ENCODE data around the gene GPR12. TPM values are rescaled to one million over a fixed set of nuclear protein-coding genes. Genes with fewer than 3 reads are reported as not detected.

GPR12 gene
- total and polyA plus RNA-seq, 5 experiments from 2014 or later, result 0.08 TPM; not detected in 4

GRCh38 chr13:26771796-26772195, 11.2 kb upstream of the GPR12 start:
- Mint-ChIP-seq H3K4me1 (no peaks in the 10 kb centered on the region), H3K36me3 (no peaks in the 10 kb centered on the region), H3K4me3 (no peak overlapping the region), H3K9me3 (no peaks in the 10 kb centered on the region), H3K27ac (no peak overlapping the region), H3K27me3 (peaks cover 0 to 5% (median 4%) of the 10 kb centered on the region in 5 donors)
- POLR2A ChIA-PET, result no interaction called here
- DNase-seq (no peak), ATAC-seq (no peak)

- no peak for ATAC-seq
- no peak overlapping the region for H3K27ac Mint-ChIP-seq
- H3K27me3 Mint-ChIP-seq, result peaks cover 33 to 85% (median 60%) of the 10 kb centered on the region in 5 donors
- peaks cover 0 to 4% (median 0%) of the 10 kb centered on the region in 3 donors for H3K36me3 Mint-ChIP-seq
- H3K9me3 Mint-ChIP-seq, result peaks cover 0 to 2% (median 0%) of the 10 kb centered on the region in 9 donors
- H3K4me3 Mint-ChIP-seq, result no peak overlapping the region
- DNase-seq, result no peak
- POLR2A ChIA-PET, result no interaction called here
- H3K4me1 Mint-ChIP-seq, result peaks cover 8 to 21% (median 15%) of the 10 kb centered on the region in 4 donors
Observed at GRCh38 chr13:26762745-26763345, 2.3 kb upstream of the GPR12 start.

GRCh38 chr13:26760832-26761582, 421 bp upstream of the GPR12 start:
- peaks cover 8 to 21% (median 15%) of the 10 kb centered on the region in 4 donors for H3K4me1 Mint-ChIP-seq
- ATAC-seq, result peak in 1 of 2 donors; percentile 22
- peak overlapping the region; percentile 23 to 79 (median 62) for H3K4me3 Mint-ChIP-seq
- no peak overlapping the region for H3K27ac Mint-ChIP-seq
- no peaks in the 10 kb centered on the region for H3K9me3 Mint-ChIP-seq
- peaks cover 0 to 4% (median 0%) of the 10 kb centered on the region in 3 donors for H3K36me3 Mint-ChIP-seq
- no peak for DNase-seq
- POLR2A ChIA-PET, result no interaction called here
- peaks cover 41 to 82% (median 62%) of the 10 kb centered on the region in 5 donors for H3K27me3 Mint-ChIP-seq

- DNase-seq (no peak), ATAC-seq (no peak)
- Mint-ChIP-seq H3K4me1 (peaks cover 8 to 21% (median 15%) of the 10 kb centered on the region in 4 donors), H3K4me3 (peak overlapping the region; percentile 65 to 82 (median 78)), H3K27ac (no peak overlapping the region), H3K36me3 (peaks cover 0 to 4% (median 0%) of the 10 kb centered on the region in 3 donors), H3K9me3 (no peaks in the 10 kb centered on the region), H3K27me3 (peaks cover 42 to 65% (median 56%) of the 10 kb centered on the region in 5 donors)
- POLR2A ChIA-PET, result no interaction called here
Observed at GRCh38 chr13:26759249-26759906, 1.2 kb downstream of the GPR12 start.

GRCh38 chr13:26758496-26759157, 2.0 kb downstream of the GPR12 start:
- H3K4me3 Mint-ChIP-seq, result peak overlapping the region; percentile 33 to 81 (median 76)
- no peak for DNase-seq
- peaks cover 42 to 59% (median 48%) of the 10 kb centered on the region in 5 donors for H3K27me3 Mint-ChIP-seq
- H3K36me3 Mint-ChIP-seq, result peaks cover 0 to 4% (median 0%) of the 10 kb centered on the region in 3 donors
- H3K4me1 Mint-ChIP-seq, result peaks cover 8 to 21% (median 15%) of the 10 kb centered on the region in 4 donors
- POLR2A ChIA-PET, result no interaction called here
- H3K9me3 Mint-ChIP-seq, result no peaks in the 10 kb centered on the region
- no peak for ATAC-seq
- no peak overlapping the region for H3K27ac Mint-ChIP-seq

- Mint-ChIP-seq H3K9me3 (no peaks in the 10 kb centered on the region), H3K4me3 (no peak overlapping the region), H3K4me1 (peaks cover 8 to 21% (median 15%) of the 10 kb centered on the region in 4 donors), H3K36me3 (peaks cover 0 to 4% (median 0%) of the 10 kb centered on the region in 3 donors), H3K27ac (no peak overlapping the region), H3K27me3 (peaks cover 36 to 46% (median 39%) of the 10 kb centered on the region in 5 donors)
- POLR2A ChIA-PET, result no interaction called here
- no peak for DNase-seq
- no peak for ATAC-seq
Observed at GRCh38 chr13:26756961-26757360, 3.6 kb downstream of the GPR12 start.

GRCh38 chr13:26752671-26753070, 7.9 kb downstream of the GPR12 start:
- ATAC-seq, result no peak

GRCh38 chr13:26749905-26750304, 10.7 kb downstream of the GPR12 start:
- Mint-ChIP-seq H3K4me3 (no peak overlapping the region), H3K27me3 (peaks cover under 1 to 16% (median 10%) of the 10 kb centered on the region in 5 donors), H3K4me1 (peaks cover 0 to 6% (median 1%) of the 10 kb centered on the region in 4 donors), H3K36me3 (no peaks in the 10 kb centered on the region), H3K27ac (no peak overlapping the region), H3K9me3 (no peaks in the 10 kb centered on the region)
- ATAC-seq, result no peak
- no peak for DNase-seq
- POLR2A ChIA-PET, result no interaction called here

More at GRCh38 chr13:26752671-26753070, 7.9 kb downstream of the GPR12 start:
- Mint-ChIP-seq H3K4me1 (peaks cover 0 to 6% (median 1%) of the 10 kb centered on the region in 4 donors), H3K4me3 (no peak overlapping the region), H3K36me3 (no peaks in the 10 kb centered on the region), H3K9me3 (no peaks in the 10 kb centered on the region), H3K27me3 (peaks cover 2 to 18% (median 9%) of the 10 kb centered on the region in 5 donors), H3K27ac (no peak overlapping the region)
- POLR2A ChIA-PET, result no interaction called here
- no peak for DNase-seq

- Mint-ChIP-seq H3K4me1 (peaks cover 0 to 6% (median 1%) of the 10 kb centered on the region in 4 donors), H3K27ac (no peak overlapping the region), H3K9me3 (no peaks in the 10 kb centered on the region), H3K4me3 (no peak overlapping the region), H3K27me3 (peaks cover 4 to 20% (median 10%) of the 10 kb centered on the region in 5 donors), H3K36me3 (no peaks in the 10 kb centered on the region)
- POLR2A ChIA-PET, result no interaction called here
- DNase-seq (no peak), ATAC-seq (peak in 1 of 2 donors; percentile 54)
Observed at GRCh38 chr13:26749285-26749684, 11.3 kb downstream of the GPR12 start.

GRCh38 chr13:26747706-26748105, 12.9 kb downstream of the GPR12 start:
- ATAC-seq (no peak), DNase-seq (no peak)
- no peak overlapping the region for H3K27ac Mint-ChIP-seq
- POLR2A ChIA-PET, result no interaction called here
- H3K4me1 Mint-ChIP-seq, result peaks cover 0 to 6% (median 1%) of the 10 kb centered on the region in 4 donors
- no peak overlapping the region for H3K4me3 Mint-ChIP-seq
- H3K27me3 Mint-ChIP-seq, result peaks cover 7 to 27% (median 18%) of the 10 kb centered on the region in 5 donors
- no peaks in the 10 kb centered on the region for H3K36me3 Mint-ChIP-seq
- H3K9me3 Mint-ChIP-seq, result no peaks in the 10 kb centered on the region

- DNase-seq (no peak), ATAC-seq (no peak)
- no peak overlapping the region for H3K4me3 Mint-ChIP-seq
- no peak overlapping the region for H3K27ac Mint-ChIP-seq
- H3K36me3 Mint-ChIP-seq, result peaks cover 0 to 6% (median 2%) of the 10 kb centered on the region in 3 donors
- POLR2A ChIA-PET, result no interaction called here
- H3K4me1 Mint-ChIP-seq, result no peaks in the 10 kb centered on the region
- peaks cover 0 to 15% (median 7%) of the 10 kb centered on the region in 9 donors for H3K9me3 Mint-ChIP-seq
- H3K27me3 Mint-ChIP-seq, result peaks cover 7 to 35% (median 17%) of the 10 kb centered on the region in 5 donors
Observed at GRCh38 chr13:26743971-26744370, 16.6 kb downstream of the GPR12 start.

- Mint-ChIP-seq H3K9me3 (peaks cover 0 to 25% (median 15%) of the 10 kb centered on the region in 9 donors), H3K27ac (no peak overlapping the region), H3K4me3 (no peak overlapping the region), H3K27me3 (peaks cover 7 to 35% (median 17%) of the 10 kb centered on the region in 5 donors), H3K36me3 (peaks cover 0 to 10% (median 4%) of the 10 kb centered on the region in 3 donors), H3K4me1 (no peaks in the 10 kb centered on the region)
- no peak for DNase-seq
- ATAC-seq, result no peak
- POLR2A ChIA-PET, result no interaction called here
Observed at GRCh38 chr13:26742691-26743358, 17.8 kb downstream of the GPR12 start.

All from naive thymus-derived CD8-positive, alpha-beta T cell (primary cell).